Stimulated activated CD4-positive, alpha-beta T cell treated with anti-CD3 and anti-CD28 coated beads, Interleukin-2, amount 100 ng/mL, for 24 hours (primary cell): ENCODE results near the gene NRN1L.
A peak's percentile ranks its signal among the peaks of the same experiment; 100 is the strongest.
"Not testable (repeated sequence)": the region's sequence is repeated elsewhere in the genome, so short reads cannot be mapped to it uniquely, and the experiment has no call there.

Source experiments
- DNase-seq, 2 donors: peaks; one replicate each; pipeline ENCODE4 v3.0.0-alpha.2; 2020

Gene NRN1L

DNA sequence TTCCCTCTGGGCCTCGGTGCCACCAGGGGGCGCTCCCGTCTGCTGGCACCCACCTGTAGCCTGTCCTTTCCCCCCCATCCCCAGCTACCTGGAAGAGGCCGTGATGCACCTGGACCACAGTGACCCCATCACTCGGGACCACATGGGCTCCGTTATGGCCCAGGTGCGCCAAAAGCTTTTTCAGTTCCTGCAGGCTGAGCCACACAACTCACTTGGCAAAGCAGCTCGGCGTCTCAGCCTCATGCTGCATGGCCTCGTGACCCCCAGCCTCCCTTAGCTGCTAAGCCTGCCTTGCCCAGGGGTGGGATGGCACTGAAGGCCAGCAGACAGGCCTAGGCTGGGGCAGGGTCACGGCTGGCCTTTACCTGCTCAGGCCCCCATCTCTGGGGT, 818 bp upstream of the NRN1L start:
- DNase-seq: peak; percentile 78 to 80

DNA sequence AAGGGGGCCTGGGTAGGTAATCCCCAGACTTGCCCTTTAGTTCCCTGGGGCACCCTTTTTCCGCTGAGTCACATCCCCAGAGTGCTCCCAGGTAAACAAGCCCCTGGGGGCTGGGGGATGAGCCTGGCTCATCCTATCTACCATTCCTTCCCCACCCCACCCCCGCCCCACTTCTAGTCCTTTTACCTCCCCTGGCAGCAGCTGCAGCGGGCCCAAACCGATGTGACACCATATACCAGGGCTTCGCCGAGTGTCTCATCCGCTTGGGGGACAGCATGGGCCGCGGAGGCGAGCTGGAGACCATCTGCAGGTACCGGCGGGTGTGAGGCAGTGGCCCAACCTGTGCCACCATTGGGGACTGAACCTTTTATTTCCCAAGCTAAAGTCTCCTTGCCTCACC, 860 bp downstream of the NRN1L start:
- no peak for DNase-seq

DNA sequence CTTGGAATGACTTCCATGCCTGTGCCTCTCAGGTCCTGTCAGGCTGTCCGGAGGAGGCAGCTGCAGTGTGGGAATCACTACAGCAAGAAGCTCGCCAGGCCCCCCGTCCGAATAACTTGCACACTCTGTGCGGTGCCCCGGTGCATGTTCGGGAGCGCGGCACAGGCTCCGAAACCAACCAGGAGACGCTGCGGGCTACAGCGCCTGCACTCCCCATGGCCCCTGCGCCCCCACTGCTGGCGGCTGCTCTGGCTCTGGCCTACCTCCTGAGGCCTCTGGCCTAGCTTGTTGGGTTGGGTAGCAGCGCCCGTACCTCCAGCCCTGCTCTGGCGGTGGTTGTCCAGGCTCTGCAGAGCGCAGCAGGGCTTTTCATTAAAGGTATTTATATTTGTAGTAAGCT, 1.3 kb downstream of the NRN1L start:
- DNase-seq: no peak

DNA sequence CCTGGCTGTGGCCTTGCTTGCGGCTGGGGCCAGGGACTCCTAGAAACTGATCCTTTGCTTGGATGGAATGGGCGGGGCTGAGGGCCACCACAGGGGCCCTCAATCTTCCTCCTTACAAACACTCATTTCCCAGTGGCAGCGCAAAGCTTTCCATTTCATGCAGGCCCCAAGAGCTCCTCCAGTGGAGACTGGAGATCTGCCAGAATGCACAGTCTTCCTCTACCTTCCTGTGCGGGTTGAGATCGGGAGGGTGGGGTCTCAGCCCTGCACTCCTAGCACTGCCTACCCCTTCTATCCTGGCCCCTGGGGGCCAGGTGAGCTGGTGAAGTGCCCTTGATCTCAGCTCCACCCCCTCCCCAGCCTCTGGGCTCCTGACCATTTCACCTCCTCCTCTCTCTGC, 1.7 kb downstream of the NRN1L start:
- DNase-seq: no peak

DNA sequence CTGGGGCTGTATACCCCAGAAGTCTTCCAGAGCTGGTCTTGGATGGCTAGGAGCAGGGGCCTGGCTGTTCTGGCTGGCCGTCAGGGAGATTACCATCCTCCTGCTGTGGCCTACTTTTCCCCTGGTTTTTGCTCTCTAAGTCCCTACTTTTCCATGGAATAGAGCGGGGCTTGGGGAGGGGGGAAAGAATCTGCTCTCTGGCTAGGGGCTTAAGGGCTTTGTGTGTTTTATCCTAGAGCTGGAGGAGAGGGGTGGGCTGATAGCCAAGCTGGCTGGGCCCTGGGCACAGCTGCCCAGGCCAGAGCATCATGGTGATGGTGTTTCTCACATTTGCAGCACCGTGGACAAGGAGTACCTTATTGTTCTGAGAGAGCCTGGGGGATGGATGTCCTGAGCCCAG, 3.6 kb downstream of the NRN1L start:
- DNase-seq: no peak

DNA sequence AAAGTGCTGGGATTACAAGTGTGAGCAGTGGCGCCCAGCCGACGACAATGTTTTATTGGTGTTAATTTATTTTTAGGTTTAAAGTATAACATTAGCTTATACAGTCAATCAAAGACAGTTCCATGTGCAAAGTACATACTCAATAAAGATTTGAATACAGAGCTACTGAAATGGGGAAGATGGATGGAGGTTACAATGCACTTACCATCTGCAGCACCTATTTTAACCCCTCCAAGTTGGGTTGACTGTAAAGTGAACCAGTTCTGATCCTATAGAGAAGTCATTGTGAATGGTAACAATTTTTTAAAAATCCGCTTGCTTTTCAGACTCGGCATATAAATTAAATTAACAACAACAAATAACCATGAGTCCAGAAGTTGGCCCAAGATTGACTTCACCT, 7.7 kb downstream of the NRN1L start:
- DNase-seq: no peak

DNA sequence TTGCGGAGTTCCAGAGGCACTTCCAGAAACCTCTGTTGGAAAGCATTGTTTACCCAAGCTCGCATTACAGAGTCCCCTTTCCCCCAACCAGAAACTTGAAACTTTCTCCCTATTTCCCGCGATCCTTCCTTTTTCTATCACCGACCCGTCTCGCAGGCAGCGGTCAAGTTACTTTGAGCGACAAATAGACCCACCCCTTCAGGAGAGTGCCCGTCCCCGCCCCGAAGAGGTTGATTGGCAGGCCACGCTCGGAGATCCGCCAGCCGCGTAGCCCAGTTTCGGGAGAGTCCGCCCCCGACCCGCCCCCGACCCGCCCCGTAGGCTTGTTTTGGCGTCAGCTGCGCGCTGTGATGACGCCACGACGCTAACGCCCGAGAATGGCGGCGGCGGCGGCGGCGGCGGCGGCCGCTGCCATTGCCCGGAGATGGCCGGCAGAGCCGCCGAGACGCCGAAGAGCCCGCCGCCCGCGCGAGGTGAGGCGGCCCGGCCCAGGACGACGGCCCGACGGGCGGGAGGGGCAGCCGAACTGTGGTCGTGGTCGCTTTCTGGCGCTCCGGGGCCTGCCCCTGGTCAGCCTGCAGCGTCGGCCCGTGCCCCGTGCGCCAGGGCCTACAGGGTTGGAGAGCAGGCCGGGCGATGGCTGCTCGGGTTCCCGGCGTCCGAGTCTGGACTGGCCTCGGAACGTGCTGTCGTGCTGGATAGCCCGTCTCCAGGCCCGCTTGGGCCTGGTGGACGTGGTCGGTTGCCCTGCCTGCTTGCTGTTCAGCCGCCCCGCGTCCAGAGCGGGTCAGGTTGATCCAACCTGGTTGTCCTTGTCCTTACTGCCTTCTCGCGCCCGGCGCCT, 8.4 kb downstream of the NRN1L start, which contains the start of gene PSKH1:
Gene PSKH1 (plus strand): TSS at position 356 of the 844 bp plus-strand sequence. CDS start 15,496 bp downstream, outside the sequence.
- DNase-seq: peak; percentile 95 to 96

DNA sequence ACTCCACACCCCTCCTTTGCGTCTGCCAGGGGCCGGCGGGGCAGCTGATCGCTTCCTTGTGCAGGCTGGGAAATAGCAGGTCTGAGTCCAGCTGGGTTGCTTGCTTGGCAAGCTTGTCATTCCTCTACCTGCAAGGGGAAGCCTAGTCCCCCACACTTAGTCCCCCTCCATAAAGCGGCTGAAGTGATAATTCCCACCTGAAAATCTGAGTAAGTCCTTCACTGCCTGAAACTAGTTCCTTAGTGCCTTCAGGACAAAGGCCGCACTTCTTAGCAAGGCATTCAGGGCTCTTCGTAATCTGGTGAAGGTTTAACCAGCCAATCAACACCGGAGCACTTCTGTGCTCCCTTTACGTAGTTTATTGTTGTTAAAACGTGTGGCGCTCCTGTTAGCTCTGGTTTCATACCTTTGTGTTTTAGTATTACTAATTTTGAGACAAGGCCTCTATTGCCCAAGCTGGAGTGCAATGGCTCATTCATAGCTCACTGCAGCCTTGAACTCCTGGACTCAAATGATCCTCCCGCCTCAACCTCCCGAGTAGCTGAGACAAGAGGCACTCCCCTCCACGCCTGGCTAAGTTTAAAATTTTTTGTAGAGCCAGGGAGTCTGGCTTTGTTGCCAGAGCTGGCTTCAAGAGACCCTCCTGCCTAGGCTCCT, 9.2 kb downstream of the NRN1L start:
- no peak for DNase-seq

DNA sequence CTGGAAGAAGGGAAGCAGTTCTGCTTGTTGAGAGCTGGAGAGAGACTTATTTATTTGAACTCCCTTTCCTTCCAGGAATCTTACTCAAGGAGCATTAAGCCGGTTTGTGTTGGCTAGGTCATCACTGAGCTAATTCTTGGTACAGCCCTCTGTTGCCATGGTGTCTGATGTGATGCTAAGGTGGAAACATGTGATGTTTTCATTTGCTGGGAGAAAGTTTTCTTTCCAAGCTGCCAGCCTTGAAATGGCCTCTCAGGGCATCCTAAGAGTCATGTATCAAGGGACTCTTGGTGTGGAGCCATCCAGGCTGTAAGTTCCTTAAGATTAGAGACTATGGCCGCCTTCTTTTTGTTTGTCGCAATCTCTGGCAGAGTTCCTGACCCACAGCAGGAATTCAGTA, 12.5 kb downstream of the NRN1L start:
- no peak for DNase-seq

DNA sequence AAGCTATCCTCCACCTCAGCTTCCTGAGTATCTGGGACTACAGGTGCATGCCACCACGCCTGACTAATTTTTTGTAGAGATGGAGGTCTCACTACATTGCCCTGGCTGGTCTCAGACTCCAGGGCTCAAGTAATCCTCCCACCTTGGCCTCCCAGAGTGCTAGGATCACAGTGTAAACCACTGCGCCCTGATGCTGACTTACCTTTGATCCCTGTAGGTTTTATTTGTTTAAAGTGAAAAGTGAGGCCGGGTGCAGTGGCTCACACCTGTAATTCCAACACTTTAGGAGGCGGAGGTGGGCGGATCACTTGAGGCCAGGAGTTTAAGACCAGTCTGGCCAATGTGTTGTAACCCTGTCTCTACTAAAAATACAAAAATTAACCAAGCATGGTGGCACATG, 17.0 kb downstream of the NRN1L start:
- no peak for DNase-seq

DNA sequence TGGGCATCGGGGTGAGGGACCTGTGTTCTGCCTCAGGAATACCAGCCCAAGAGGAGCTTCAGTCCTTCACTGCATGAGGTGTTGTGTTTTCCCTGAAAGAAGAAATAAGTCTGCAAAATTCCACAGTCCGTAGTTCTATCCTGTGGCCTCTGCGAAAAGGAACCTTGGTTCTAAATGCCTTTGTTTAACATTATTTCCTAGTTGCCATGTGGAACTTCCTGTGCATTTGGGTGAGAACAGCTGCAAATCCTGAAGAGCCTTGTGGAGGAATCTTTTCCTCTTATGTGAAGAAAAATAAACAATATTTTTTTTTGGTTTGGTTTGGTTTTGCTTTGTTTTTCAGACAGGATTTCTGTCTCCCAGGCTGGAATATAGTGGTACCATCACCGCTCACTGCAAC, 18.1 kb downstream of the NRN1L start:
- DNase-seq: no peak

DNA sequence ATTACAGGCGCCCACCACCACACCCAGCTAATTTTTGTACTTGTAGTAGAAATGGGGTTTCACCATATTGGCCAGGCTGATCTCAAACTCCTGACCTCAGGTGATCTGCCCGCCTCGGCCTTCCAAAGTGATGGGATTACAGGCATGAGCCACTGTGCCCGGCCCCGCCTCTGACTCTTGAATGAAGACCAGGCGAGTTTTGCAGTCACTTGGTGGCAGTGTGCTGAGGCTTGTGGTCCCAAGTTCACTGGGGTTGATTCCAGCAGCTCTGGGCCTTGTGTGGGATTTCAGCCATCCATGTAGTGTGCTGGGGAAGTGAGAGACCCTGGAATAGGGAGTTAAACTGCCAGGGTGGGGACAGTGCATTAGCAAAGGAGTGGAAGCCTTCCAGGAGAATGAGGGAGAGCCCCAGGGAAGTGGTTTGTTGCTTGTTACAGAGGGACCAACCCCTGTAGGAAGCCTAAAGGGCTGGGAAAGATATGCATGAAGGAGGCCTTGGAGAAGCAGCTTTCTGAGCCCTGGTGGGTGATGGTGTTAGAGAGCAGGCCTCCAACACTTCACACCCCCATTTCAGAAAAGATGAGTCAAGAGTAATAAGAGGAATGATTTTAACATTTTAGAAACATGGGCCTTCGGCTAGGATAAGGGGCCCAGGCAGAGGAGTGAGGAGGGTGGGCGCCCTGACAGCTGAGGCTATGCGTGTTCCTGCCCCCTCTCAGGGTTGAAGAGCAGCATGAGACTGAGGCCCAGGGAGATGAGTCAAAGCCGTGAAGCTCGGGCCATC, 22.9 kb downstream of the NRN1L start:
- DNase-seq: no peak

DNA sequence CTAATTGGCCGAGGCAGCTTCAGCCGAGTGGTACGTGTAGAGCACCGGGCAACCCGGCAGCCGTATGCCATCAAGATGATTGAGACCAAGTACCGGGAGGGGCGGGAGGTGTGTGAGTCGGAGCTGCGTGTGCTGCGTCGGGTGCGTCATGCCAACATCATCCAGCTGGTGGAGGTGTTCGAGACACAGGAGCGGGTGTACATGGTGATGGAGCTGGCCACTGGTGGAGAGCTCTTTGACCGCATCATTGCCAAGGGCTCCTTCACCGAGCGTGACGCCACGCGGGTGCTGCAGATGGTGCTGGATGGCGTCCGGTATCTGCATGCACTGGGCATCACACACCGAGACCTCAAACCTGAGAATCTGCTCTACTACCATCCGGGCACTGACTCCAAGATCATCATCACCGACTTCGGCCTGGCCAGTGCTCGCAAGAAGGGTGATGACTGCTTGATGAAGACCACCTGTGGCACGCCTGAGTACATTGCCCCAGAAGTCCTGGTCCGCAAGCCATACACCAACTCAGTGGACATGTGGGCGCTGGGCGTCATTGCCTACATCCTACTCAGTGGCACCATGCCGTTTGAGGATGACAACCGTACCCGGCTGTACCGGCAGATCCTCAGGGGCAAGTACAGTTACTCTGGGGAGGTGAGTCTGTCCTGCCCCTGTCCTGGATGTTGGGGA, 24.5 kb downstream of the NRN1L start:
- no peak for DNase-seq

DNA sequence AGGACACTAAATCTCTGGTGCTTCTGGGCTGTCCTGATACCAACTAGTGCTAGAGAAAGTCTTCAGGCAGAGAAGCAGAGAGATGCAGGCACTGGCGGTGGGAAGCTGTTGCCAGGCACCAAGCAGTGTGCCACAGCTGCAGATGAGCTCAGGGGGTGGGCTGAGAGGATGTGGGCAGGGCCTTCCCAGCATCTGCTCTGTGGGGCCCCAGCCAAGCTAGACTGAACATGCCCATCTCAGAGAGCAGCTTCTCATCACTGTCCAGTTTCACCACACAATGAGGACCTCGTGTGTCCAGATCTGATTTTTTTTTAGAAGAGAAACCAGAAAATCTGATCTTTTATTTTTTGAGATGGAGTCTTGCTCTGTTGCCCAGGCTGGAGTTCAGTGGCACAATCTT, 25.5 kb downstream of the NRN1L start:
- no peak for DNase-seq

DNA sequence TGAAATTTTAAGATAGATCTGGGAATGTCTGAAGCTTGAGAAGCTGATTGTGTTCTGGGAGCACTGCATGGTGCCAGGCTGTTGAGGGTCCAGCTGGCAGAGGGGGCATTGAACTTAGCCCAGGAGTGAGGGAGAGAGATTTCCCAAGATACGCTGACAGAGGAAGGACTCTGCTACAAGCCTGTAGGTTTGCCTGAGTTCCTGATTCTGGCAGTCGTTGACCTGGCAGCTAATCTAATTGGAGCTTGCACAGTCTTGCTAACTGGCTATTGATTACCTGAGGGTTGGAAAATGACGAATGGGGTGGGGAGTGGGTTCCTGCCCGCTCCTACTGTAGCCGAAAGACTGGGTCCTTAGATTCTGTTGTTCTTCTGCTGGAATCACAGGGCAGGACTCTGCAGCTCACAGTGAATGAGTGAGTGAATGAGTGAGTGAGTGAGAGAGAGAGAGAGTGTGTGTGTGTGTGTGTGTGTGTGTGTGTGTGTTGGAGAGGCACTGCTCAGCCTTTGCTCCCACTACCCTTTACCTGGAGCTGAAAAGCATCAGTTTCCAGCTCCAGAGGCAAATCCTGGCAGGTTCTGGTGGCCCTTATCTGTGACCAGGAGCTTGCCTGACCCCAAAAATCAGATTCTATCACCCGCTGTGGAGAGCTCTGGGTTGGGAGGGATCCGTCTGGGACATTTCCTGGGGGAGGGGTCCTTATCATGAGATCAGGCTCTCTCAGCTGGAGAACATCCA, 30.2 kb downstream of the NRN1L start:
- no peak for DNase-seq

DNA sequence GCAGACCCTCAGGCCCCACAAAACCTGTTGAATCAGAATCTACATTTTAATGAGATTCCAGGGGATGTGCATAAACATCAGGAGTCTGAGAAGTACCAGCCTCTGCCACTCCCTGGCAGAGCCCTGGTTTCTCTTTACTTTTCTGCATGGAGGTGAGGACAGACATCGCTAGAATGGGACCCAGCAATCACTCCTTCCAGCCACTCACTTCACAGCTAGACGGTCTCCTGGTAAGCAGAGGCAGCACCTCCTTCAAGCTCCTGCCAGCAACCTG, 30.7 kb downstream of the NRN1L start:
- not testable (repeated sequence) for DNase-seq

DNA sequence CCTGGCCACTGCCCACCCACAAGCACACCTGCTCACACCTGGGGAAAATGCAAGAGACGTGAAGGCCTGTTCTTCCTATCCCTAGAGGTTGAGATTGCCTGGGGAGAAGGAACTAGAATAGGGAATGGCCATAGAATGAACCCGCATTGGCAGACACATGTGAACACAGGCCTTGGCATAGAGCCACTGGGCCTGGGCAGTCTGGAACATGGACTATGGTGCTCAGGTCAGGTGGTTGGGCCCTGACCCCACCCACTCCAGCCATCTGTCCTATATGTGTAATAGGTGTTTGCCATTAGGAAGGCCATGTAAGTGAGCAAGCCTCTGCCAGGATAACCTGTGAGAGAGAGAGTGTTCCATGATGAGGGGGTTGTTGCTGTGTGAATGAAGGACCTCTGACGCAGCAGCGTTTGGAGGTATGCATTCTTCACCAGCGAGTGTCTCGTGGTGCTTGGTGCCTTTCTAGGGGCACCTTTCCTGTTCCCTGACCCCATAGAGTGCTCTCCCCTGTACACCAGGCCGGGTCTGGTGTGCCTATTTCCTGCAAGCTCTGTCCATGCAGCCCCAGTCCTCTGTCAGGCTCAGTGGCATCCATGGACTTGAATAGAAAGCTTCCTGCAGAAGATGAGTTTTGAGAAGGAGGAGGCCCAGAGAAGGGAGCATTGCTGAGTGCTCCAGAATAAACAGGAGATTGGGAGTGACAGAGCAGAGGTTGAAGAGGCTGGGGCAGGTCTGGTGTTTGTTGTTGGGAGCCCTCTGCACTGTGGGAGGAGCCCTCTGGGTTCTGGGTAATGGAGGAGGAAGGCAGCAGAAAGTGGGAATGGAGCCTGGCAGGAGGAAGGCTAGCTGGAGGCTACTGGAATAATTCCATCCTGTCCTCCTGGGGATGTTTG, 31.4 kb downstream of the NRN1L start:
- DNase-seq: no peak

DNA sequence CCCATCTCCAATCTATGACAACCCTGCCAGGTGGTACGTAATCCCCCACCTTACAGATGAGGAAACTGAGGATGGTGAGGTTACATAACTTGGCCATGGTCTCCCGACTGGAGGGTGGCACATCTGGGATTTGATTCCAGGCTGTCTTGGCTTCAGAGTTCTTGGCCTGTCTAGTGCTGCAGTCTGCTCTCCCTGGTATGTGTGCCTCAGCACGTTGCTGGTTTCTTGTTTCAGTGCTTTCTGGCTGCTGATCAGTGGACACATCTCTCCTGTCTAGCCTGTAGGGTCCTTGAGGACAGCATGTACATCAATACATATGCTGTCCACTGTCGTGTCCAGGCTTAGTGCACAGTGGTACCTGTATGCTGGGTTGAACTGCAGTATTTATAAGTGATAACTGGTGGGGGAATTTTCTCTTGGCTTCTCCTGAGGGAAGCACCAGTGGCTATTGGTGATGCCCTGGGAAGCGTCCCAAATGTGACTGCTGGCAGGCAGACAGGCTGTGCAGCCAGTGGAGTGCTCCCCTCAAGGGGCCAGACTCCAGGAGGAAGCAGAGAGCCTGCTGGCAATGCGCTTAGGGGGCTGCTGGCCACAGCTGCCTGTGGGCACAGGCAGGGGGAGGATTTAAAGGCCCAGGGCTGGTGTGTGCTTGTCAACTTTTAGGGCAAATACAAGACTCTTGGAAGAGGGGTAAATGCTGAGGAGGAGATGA, 32.6 kb downstream of the NRN1L start:
- no peak for DNase-seq

DNA sequence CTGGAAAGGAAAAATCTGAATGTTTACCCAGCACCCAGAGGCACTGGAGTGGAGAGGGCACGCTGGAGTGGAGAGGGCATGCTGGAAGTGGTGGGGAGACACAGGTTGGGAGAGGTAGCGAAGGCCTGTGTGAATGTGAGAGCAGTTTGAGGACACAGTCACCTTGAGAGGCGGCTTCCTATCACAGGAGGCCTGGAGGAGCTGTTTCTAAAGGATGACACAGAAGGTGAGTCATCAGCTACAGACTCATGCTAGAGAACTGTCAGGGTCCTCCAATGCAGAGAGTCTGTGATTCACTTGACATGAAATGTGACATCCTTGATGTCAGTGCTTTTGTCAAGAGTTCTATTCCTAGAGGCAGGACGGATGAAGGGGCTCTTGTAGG, 33.2 kb downstream of the NRN1L start:
- peak; percentile 52 to 56 for DNase-seq

DNA sequence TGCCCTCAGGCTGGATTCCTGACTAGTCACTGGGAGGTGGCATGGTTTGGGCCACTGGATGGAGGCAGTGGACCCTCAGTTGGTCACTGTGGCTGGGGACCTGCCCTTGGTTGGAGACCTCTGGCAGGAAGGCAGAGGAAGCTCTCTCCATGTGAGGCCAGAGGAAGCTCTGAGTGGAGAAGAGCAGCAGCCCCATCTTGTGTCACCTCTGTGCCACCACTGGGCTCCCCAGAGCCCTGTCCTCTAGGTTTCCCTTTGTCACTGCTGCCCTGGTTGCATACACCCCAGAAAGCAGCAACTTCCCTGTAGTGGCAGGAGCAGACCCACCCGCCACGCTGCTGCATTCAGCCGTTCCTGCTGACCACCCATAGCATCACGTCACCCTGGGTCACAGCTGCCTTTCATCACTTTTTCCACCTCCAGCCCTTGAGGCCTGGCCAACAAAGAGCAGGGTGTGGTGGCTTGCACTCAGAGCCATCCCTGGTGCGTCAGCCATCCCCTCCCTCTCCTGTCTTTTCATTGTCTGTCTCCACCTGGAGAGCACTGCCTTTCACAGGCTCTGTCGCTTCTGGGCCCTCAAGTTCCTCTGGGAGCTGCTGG, 35.0 kb downstream of the NRN1L start:
- DNase-seq: no peak
